GM12891 (cell line): ENCODE data around the gene RPL36A.

Source experiments
- POLR2A ChIP-seq: IDR thresholded peaks from 2 replicates; pipeline ENCODE4 v1.6.1; 2011; ENCODE audit warnings: low read depth, low read length, control low read depth
- POLR2AphosphoS5 ChIP-seq: IDR thresholded peaks from 2 replicates; pipeline ENCODE4 v1.6.1; 2011; ENCODE audit warnings: low read depth, low read length, control low read depth
- TAF1 ChIP-seq: IDR thresholded peaks from 2 replicates; pipeline ENCODE4 v1.6.1; 2011; ENCODE audit warnings: low read depth, low read length, control low read depth

- TF ChIP-seq POLR2A: no peak
- TF ChIP-seq TAF1: no peak
- no peak for TF ChIP-seq POLR2AphosphoS5
Observed at GRCh38 chrX:101415180-101416145, 24.7 kb downstream of the RPL36A start.
